Erythroblast (primary cell): ENCODE data around the gene POC1B.

ENCODE experiments used
- GATA1 ChIP-seq: IDR thresholded peaks from 2 replicates; pipeline ENCODE4 v1.6.1; 2011; ENCODE audit warnings: low read depth, mild to moderate bottlenecking, control low read depth, low read length, moderate library complexity
- POLR2A ChIP-seq: IDR thresholded peaks from 2 replicates; pipeline ENCODE4 v1.6.1; 2011; ENCODE audit warnings: mild to moderate bottlenecking, low read length

DNA sequence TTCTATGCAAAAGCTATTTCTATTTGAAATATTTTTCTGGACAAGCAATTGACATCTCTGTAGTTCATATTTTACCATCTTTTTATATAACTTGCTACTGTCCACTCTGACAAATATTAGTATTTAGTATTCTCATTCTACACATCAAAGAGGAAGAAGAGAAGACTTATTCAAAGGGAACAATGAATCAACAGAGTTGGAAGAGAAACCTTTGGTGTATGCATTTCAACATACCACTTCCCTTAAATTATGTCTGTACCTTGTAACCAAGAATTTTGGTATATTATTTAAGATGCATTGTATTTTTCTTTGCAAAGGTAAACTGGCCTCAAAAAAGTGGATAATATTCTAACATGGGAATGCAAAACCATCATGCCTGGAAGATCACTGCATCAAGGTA lies 101.5 kb downstream of the POC1B start:
- TF ChIP-seq POLR2A: no peak
- no peak for TF ChIP-seq GATA1
